GM12878 (cell line): ENCODE data around the gene HNMT. TPM values are rescaled to one million over a fixed set of nuclear protein-coding genes. Genes with fewer than 3 reads are reported as not detected.

Experiments used
- ATAC-seq: fragments of 200-7000 bp; cut with Tn5 transposase; 3 replicates; pipeline ENCODE4 v1.9.1; 2020; ENCODE audit warnings: mild to moderate bottlenecking, moderate library complexity
- BruUV-seq: library from RNA; stranded (reverse); fragments of 400-500 nt; replicated peaks from 2 replicates; lab custom pipeline; 2021; lab: Mats Ljungman, UMichigan
- CTCF ChIA-PET: fragments of 300-600 bp; sonication (Branson Sonifier 250); formaldehyde crosslinking; extraction: SDS; loops from one replicate; lab custom pipeline; 2021; ENCODE audit warnings: inconsistent platforms; lab: Yijun Ruan, JAX
- POLR2A ChIA-PET: fragments of 350-600 bp; formaldehyde crosslinking; extraction: SDS; loops from one replicate; lab custom pipeline; 2021; ENCODE audit warnings: inconsistent platforms; lab: Charles Lee
- RAD21 ChIA-PET: fragments of 300-600 bp; sonication (Branson Sonifier 250); formaldehyde crosslinking; loops from one replicate; lab custom pipeline; 2023; ENCODE audit warnings: antibody characterized with exemption; ENCODE audit not compliant: unreplicated experiment; lab: Charles Lee
- SMC1A ChIA-PET: fragments of 300-600 bp; sonication (Branson Sonifier 250); formaldehyde crosslinking; loops from one replicate; lab custom pipeline; 2023; ENCODE audit not compliant: unreplicated experiment, uncharacterized antibody; lab: Charles Lee
- DNase-seq: peaks from one replicate; pipeline ENCODE4 v3.0.0-alpha.2; 2011; ENCODE audit warnings: low read depth, low spot score
- FAIRE-seq: peaks from 3 replicates; lab custom pipeline; 2011; peaks lifted over from hg19 to GRCh38; lab: Jason Lieb, UNC
- H2AFZ ChIP-seq: 2 replicates; pipeline ENCODE4 v1.6.0; 2011; ENCODE audit warnings: low read depth, low read length, control low read depth; ENCODE audit not compliant: control insufficient read depth
- H3K27ac ChIP-seq: 2 replicates; pipeline ENCODE4 v1.5.1; 2011; ENCODE audit warnings: control low read depth; ENCODE audit not compliant: control insufficient read depth, insufficient read depth
- H3K27me3 ChIP-seq, 2 experiments: replicated peaks in 1 of 2; 2 replicates each; pipeline versions ENCODE4 v1.6.0 to v1.6.1; 2011; ENCODE audit warnings: low read length in 1 of 2; ENCODE audit not compliant: control insufficient read depth in 2 of 2, insufficient read depth in 2 of 2
- H3K36me3 ChIP-seq, 2 experiments: 2 replicates each; pipeline ENCODE4 v1.5.1; 2011; ENCODE audit warnings: low read length in 1 of 2; ENCODE audit not compliant: control insufficient read depth in 2 of 2, insufficient read depth in 2 of 2
- H3K4me1 ChIP-seq: 2 replicates; pipeline ENCODE4 v1.6.1; 2011; ENCODE audit warnings: mild to moderate bottlenecking, low read length, moderate library complexity, mixed read lengths; ENCODE audit not compliant: control insufficient read depth, insufficient read depth
- H3K4me2 ChIP-seq: 2 replicates; pipeline ENCODE4 v1.6.0; 2011; ENCODE audit warnings: control low read depth; ENCODE audit not compliant: control insufficient read depth, insufficient read depth
- H3K4me3 ChIP-seq: fragments of 200-600 bp; sonication (generic); 2 replicates; pipeline ENCODE4 v1.5.1; 2016
- H3K79me2 ChIP-seq: 2 replicates; pipeline ENCODE4 v1.6.0; 2011; ENCODE audit warnings: low read length; ENCODE audit not compliant: control insufficient read depth, insufficient read depth
- H3K9ac ChIP-seq: 2 replicates; pipeline ENCODE4 v1.8.0; 2011; ENCODE audit warnings: low read length, control low read depth, mixed read lengths; ENCODE audit not compliant: control insufficient read depth, insufficient read depth
- H3K9me3 ChIP-seq: replicated peaks from 3 replicates; pipeline ENCODE4 v1.5.1; 2011; ENCODE audit warnings: mild to moderate bottlenecking, low read length; ENCODE audit not compliant: control insufficient read depth, insufficient read depth
- H4K20me1 ChIP-seq: 2 replicates; pipeline ENCODE4 v1.6.0; 2011; ENCODE audit not compliant: control insufficient read depth, insufficient read depth
- EED ChIP-seq: sonication (generic); IDR thresholded peaks from 2 replicates; pipeline ENCODE4 v1.6.1; 2016; ENCODE audit warnings: antibody characterized with exemption, low read depth
- FOXK2 ChIP-seq: fragments of 450-650 bp; IDR thresholded peaks from 2 replicates; pipeline ENCODE4 v1.6.1; 2017; ENCODE audit warnings: mild to moderate bottlenecking, moderate library complexity
- IKZF2 ChIP-seq, 2 experiments: fragments of 450-650 bp; IDR thresholded peaks; 2 replicates each; pipeline ENCODE4 v1.6.1; 2017; ENCODE audit warnings: mild to moderate bottlenecking in 2 of 2, moderate library complexity in 2 of 2
- MXI1 ChIP-seq: fragments of 150-350 bp; IDR thresholded peaks from 2 replicates; pipeline ENCODE4 v1.6.1; 2011; ENCODE audit warnings: low read depth, mild to moderate bottlenecking, inconsistent platforms, low read length, improper control_type of control experiment
- NFYA ChIP-seq: IDR thresholded peaks from 2 replicates; pipeline ENCODE4 v1.6.1; 2011; ENCODE audit warnings: low read depth, mild to moderate bottlenecking, low read length, improper control_type of control experiment, borderline replicate concordance
- NFYB ChIP-seq: IDR thresholded peaks from 2 replicates; pipeline ENCODE4 v1.6.1; 2011; ENCODE audit warnings: low read depth, mild to moderate bottlenecking, low read length, improper control_type of control experiment, moderate library complexity; ENCODE audit not compliant: insufficient read depth
- SMC3 ChIP-seq: IDR thresholded peaks from 2 replicates; pipeline ENCODE4 v1.6.1; 2011; ENCODE audit warnings: low read length, improper control_type of control experiment, borderline replicate concordance
- SREBF1 ChIP-seq: IDR thresholded peaks from 2 replicates; pipeline ENCODE4 v1.6.1; 2012; ENCODE audit warnings: mild to moderate bottlenecking, low read length
- in situ Hi-C: fragments of 300-500 bp; cut with MboI; formaldehyde crosslinking; loops from 9 replicates; pipeline ENCODE4 v1.14.3; 2018; ENCODE audit warnings: mixed read lengths
- intact Hi-C: fragments of 100-400 bp; cut with micrococcal nuclease; formaldehyde crosslinking; loops from one replicate; pipeline ENCODE4 v1.14.2; 2022; ENCODE audit not compliant: unreplicated experiment
- polyA plus RNA-seq, 11 experiments: library from polyadenylated mRNA; depleted of rRNA in 4 of 11; unstranded in 6 of 11; stranded (reverse) in 5 of 11; fragments of >200 nt; fragmentation: Nextera tagmentation in 4 of 11; fragmentation: Illumina TruSeq in 1 of 11; extraction: Ambion mirVana in 4 of 11; extraction: Trizol in 1 of 11; gene quantifications; 1 replicate in 1 of 11; 2 replicates in 10 of 11; pipeline versions ENCODE4 v1.2.1 to v1.2.3, GENCODE V29; 2011 to 2016; ENCODE audit warnings: inconsistent platforms in 2 of 11, missing spikeins in 2 of 11, low read depth in 1 of 11
- total RNA-seq, 4 experiments: library from RNA; depleted of rRNA in 3 of 4; stranded (reverse); fragments of >200 nt in 3 of 4; fragmentation: Illumina TruSeq in 1 of 4; extraction: Trizol in 1 of 4; gene quantifications; 2 replicates each; pipeline versions ENCODE4 v1.2.1 to v1.2.3, GENCODE V29; 2013 to 2021
- TF ChIP-seq, protein P1 (sequence below): IDR thresholded peaks from 2 replicates; pipeline ENCODE4 v1.6.1; 2012; ENCODE audit warnings: low read length, inconsistent platforms

The HNMT gene
- total and polyA plus RNA-seq, 10 of the 15 experiments (the other 5 are each of a cell fraction or from before 2014, with no cell fraction given): not detected

DNA sequence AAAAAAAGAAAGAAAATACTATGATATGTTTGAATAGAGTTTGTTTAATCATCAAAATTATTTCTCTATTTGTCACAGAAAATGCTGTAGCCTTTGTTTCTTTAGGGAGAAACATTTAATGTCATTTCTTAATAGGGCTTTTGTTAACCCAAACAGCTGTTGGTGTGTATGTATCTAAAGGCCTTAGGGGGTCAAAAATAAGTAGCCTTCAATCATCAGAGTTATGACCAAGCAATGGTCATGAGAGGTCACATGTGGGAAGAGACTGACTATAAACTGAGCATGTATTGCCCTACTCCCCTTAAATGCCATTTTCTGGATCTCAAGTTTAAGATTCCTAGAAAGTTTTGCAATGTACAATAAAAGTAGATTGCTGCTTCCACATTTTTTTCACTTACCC, 22.7 kb downstream of the HNMT start (continued):
- TF ChIP-seq MXI1: no peak
- TF ChIP-seq IKZF2 (IDR thresholded peaks at IDR 0.05): no peak

DNA sequence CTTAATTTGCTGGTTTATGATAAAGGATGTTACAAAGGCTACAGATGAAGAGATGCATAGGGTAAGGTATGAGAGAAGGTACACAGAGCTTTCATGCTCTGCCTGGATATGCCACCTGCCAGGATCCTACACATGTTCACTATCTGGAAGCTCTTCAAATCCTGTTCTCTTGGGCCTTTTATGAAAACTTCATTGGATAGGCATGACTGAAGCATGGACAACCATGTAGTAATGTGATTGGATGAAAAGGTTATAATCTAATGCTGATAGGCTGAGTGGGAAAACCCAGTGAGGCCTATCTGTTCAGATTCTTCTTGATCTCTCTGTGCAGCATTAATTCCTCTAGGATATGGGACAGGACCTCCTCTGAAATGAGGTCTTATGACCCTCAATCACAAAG, 26.8 kb downstream of the HNMT start:
- no peaks in the 10 kb centered on the region for H4K20me1 ChIP-seq
- H3K27ac ChIP-seq: no peak overlapping the region
- no peak overlapping the region for H3K4me3 ChIP-seq
- intact Hi-C loops: no loop called here
- ATAC-seq (no peak), FAIRE-seq (no peak), DNase-seq (no peak)
- TF ChIP-seq, protein P1, sequence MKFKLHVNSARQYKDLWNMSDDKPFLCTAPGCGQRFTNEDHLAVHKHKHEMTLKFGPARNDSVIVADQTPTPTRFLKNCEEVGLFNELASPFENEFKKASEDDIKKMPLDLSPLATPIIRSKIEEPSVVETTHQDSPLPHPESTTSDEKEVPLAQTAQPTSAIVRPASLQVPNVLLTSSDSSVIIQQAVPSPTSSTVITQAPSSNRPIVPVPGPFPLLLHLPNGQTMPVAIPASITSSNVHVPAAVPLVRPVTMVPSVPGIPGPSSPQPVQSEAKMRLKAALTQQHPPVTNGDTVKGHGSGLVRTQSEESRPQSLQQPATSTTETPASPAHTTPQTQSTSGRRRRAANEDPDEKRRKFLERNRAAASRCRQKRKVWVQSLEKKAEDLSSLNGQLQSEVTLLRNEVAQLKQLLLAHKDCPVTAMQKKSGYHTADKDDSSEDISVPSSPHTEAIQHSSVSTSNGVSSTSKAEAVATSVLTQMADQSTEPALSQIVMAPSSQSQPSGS: no peak
- no peak for TF ChIP-seq SREBF1
- TF ChIP-seq SMC3: no peak
- TF ChIP-seq NFYB: no peak
- no peak for TF ChIP-seq EED
- TF ChIP-seq NFYA: no peak
- TF ChIP-seq FOXK2: no peak
- no peaks in the 10 kb centered on the region for H3K4me1 ChIP-seq
- no peak overlapping the region for H3K4me2 ChIP-seq
- H3K9ac ChIP-seq: no peak overlapping the region
- ChIA-PET CTCF (interaction anchor here (1.3 kb wide), 1 partner anchor 18 kb away, joined by 5 read pairs; no protein-coding TSS in a partner anchor), SMC1A (interaction anchor here (0.9 kb wide), 1 partner anchor 836 kb away, joined by 3 read pairs; no protein-coding TSS in a partner anchor), RAD21 (no interaction called here), POLR2A (no interaction called here)
- no peaks in the 10 kb centered on the region for H3K36me3 ChIP-seq
- no peaks in the 10 kb centered on the region for H3K79me2 ChIP-seq
- no TSS peak for BruUV-seq
- no peaks in the 10 kb centered on the region for H3K27me3 ChIP-seq
- H2AFZ ChIP-seq: no peak overlapping the region
- no peaks in the 10 kb centered on the region for H3K9me3 ChIP-seq
- in situ Hi-C loops: no loop called here
